Inferior parietal cortex (tissue), 1 donor: ENCODE data around the gene SMIM35.

Source experiments
- DNase-seq: peaks from one replicate; pipeline ENCODE4 v3.0.0-alpha.2; 2016; ENCODE audit errors: extremely low spot score

Gene SMIM35

DNA sequence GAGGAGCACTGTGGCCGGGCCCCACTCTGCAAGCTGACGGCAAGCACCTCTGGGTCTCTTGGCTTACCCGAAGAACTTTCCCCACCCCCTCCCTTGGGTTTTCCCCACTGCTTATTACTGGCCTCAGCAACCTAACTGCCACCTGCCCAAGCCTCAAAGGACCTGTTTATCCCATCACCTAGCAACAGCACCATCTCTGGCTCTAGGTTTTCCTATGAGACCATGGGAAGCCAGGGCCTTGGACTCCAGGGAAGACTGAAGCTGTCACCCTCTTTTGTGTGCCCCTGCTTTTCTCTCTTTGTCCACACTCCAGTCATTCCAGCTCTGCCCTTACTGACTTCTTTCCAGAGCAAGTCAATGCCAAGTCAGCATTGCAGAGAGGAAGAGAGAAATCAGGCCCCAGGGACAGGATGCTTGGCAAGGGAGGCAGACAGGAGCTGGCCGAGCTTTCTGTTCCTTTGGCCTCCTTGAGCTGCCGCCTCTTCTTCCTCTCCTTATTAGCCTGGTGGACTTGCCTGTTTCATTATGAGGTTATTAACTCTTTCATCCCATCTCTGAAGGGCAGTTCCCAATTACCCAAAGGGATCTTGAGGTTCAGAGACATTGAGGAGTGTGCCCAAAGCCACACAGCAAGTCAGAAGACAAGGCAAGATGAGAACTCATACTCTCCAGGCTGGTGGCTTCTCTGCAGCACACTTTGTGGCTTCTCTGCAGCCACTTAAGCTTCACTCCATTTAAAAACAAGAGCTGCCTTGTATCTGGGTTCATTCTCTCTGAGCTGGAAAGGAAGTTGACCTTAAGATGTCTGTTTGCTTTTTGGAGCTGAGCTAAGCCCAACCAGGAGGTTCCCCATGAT is at the start of gene SMIM35:
SMIM35 (minus strand) TSS at position 51 of the 856 bp plus-strand sequence. CDS start 206 bp downstream, outside the sequence.
- no peak for DNase-seq

DNA sequence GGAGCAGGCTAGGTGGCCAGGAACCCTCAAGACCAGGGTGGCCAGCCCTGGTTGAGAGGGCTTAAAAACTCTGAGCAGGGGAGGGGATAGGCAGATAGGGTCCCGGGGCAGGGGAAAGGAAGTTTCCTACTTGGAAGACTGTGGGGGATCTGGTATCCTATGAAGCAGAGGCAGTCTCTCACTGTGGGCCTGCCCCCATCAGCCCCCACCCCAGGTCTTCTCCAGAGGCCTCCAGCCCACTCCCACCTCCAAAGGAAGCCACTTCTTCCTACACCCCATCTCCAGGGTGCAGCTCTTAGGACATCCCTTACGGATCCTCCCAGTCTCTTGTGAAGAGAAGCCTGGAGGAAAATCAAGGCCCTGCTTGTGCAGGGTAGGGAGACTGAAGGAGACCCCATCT is 49.6 kb upstream of the SMIM35 start:
- no peak for DNase-seq

DNA sequence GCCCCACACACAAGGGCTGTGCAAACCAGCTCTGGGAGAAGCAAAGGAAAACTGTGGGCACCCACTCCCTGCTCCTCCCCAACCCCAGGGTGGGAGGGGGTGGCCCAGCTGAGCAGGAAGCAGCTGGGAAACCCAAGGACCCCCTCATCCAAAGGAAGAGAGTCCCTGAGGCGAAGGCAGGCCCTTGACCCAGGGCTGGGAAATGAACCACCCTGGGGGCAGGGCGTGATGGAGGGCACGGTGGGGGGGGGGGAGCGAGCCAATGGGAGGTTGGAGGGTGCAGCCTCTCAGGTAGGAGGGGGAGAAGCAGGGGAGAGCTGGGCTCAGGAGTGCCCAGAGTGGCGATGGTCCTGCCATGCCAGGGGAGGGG is 49.0 kb upstream of the SMIM35 start:
- DNase-seq = no peak

DNA sequence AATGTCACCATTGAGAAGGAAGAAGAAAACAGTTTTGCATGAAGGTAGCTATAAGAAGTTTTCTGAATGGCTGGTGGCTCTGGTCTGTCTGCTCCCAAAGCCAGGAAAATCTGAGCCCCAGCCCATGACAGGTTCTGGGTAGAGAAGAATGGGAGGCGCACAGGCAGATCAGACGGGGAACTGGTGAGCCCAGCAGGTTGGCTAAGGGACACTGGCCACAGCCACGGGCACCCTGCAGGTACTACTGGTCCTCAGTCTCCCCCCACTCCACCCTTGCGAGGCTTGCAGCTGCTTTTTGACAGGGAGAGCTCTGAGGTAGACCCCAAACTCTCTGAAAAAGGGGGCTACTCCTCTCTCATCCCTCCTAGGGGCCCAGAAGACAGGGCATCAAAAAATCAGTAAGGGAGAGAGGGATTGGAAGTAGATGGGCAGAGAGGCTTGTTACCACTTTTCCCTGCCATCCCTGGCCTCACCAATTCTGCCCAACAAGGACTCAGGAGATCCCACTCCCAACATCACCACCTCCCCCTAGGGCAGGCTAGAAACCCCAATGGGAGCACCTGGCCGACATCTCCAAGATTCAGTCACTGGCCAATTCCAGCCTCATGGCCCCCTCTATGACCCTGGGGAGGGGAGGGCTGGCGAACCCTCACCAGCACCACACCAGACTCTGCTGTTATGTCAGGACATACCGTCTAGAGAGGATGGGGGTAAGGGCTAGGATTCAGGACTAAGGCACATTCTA is 48.5 kb upstream of the SMIM35 start:
- DNase-seq = no peak

DNA sequence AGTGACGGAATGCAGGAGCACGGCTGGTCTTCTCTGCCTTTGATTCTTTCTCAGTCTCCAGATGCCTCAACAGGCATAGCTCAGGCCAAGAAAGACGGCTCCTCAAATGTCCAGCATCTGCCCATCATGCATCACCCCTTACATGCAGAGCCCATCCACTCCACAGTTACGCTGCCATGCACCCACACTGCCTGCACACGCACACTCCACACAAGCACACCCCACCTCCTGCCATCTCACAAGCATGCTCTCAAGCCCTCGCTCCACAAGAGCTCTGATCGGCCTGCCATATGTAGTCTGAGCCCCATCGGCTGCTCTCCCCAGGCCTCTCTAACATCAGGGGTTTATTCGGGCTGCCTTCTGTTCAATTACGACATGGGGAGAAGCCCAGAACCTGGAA is 47.1 kb upstream of the SMIM35 start:
- DNase-seq = no peak

DNA sequence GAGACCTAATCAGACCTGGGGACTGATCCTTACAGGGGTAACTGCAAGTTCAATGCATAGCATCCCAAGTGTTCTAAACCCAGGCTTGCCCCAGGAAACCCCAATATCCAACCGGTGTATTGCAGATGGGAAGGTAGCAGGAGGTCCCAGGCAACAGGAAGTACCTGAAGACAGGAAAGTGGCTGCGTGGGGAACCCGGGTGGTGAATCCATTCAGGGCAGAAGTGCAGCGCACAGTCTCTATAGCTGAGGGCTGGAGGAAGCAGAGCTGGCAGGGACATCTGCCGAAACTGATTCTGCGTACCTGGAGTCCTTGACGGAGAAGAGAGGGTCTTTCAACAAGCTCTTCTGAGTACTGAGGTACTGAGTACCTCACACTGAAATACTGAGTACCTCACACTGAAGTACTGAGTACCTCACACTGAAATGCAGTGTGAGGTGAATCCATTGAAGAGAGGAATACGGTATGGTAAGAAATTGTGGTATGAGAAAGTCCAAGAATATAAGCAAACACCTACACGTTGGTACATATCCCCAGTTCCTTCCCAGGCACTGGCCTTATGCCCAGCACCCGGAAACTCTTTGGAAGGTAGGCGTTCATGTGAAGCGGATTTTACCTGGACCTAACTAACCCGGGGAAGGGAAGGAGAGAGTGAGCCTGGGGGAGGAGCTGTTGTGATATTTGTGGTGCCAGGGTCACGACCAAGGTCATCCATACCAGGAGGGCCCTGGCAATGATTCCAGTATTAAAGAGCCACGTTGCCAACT is 45.8 kb upstream of the SMIM35 start:
- DNase-seq = no peak

DNA sequence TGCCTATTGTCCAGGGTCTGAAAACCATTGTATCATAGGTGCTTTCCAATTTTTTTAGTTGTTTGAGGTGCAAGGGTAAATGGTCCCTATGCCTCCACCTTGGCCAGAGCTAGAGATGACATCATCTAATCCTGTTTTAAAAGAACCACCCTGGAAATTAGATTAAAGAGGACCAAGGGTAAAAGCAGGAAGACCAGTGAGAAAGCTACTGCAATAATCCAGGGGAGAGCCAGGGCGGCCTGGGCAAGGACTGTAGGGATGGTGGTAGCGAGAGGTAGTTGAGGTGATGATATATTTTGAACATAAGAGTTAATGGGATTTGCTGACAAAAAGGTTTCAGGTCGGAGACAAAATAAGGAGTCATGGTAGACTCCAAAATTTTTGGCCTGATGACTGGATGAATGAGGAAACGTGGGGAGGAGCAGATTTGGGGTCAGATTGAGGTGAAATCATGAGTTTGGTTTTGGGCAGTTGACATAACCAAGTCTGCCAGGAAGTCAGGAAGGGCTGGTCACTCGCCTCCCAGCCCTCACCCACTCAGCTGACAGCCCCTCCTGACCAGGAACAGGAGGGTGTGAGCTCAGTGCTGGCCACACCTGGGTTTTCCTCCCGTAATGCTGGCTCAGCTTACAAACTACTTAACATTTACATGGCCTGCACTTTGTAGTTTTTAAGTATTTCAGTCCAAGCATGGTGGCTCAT is 42.9 kb upstream of the SMIM35 start:
- no peak for DNase-seq

DNA sequence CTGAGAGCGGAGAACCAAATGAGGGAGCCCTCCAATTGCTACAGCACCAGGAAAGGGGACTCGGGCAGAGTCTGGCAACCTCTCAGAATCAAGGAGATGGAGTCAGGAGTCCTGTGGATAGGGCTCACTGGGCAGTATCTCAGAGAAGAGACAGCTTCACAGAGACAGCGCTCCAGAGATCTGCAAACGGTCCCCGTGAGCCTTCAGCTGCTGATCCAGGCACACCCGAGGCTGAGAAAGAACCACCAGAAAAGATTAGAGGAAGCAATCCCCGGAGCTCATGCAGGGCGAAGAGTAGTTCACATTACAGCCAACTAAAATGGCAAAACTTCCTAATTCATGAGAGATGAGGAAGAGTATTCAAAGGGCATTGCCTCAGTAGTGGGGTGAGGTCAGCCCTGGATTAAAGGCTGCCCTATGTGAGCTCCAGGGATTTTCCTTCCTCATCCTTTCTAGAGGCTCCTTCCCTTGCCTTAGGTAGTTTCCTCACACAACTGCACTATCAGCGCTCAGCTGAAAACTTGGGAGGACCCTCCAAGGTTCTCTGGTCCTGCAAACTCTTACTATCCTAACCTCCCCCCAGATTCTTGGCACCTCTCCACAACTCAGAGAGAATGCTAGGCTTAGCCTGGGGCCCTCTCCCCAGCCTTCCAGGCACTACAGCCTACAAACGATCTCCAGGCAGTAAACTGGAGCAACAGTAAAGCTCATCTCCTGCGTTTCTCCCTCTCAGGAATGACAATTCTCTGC is 42.1 kb upstream of the SMIM35 start:
- no peak for DNase-seq

DNA sequence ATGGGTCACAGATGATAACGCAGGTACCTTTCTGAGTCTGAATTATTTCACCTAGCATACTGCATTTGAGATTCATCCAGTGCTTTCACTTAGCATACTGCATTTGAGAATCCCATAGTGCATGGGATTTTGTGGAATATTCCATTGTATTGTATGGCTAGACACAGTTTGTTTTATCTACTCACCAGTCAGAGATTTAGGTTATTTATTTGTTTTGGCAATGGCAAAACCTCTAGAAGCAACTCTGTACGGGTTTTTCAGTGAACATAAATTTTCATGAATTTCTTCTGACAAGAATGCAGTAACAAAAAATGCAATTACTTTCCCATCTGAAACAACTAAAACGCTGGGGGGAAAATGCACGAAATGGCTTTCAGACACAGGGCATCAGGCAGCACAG is 41.5 kb upstream of the SMIM35 start:
- DNase-seq = no peak

DNA sequence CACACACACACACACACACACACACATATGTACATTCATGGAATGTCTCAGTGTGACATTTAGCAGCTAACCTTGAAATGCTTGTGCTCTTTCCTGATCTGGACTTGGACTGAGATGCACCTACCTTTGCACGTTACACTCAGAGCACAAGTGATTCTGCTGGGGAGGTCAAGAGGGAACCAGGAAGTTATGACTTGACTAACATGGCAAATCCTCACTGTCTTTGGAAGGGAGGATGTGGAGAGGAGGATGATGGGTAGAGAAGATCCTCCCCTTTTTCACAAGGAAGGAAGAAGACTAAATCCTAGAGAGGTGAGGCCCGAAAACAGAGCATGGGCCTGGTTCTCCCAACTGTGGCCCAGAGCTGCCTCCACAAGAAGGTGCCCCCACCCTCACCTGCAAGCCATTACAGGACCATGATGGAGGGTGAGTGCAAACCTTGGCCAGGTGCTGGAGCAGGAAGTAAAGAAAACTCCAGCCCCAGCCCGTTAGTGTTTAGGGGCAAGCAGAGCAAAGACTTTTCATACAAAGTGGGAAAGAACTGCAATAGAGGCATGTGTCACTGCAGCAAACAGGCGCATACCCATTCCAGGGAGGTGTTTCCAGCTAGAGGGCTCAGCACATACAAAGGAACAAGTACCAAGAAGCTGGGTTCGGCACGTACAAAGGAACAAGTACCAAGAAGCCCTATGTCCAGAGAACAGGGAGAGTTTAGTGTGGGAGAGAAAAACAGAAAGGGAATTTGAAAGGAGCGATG is 39.5 kb upstream of the SMIM35 start:
- no peak for DNase-seq

DNA sequence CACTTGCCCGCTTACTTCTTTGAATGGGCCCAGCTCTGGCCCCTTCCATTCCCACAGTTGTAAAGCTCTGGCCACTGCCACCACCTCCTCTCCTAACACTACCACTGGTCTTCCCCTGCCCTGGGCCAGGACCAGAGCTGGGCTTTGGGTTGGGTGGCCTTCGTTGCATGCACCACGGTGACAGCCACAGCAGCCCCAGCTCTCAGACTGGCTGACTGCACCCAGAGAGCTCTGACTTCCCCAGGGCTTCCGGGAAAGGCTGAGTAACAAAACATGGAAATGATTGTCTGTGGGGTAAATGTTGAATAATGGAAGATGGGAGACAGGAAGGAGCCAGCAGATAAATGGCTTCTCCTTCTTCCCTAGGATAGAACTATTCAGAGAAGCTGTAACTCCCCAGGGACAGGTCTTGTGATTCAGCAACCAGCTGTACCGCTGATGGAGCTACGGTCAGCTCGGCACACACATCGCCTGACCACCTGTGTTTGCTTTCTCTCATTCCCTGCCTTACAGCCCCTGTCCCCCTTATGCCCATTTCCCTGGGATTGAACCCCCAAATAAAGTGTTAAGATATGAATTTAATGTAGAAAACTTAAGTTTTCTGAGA is 38.3 kb upstream of the SMIM35 start:
- DNase-seq = no peak

DNA sequence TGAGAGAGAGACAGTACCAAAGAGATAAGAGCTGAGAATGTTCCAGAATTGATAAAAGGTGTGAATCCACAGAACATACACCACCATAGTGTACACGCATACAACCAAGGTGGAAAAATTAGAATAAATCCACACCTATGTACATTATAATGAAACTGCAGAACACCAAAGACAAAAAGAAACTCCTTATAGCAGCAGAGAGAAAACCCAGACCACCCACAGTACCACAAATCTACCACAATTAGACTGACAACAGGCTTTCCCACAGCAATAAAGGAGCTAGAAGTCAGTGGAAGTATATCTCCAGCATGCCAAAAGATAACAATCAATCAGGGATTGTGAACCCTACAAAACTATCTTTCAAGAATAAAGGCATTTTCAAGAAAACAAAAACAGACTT is 34.0 kb upstream of the SMIM35 start:
- DNase-seq = no peak

DNA sequence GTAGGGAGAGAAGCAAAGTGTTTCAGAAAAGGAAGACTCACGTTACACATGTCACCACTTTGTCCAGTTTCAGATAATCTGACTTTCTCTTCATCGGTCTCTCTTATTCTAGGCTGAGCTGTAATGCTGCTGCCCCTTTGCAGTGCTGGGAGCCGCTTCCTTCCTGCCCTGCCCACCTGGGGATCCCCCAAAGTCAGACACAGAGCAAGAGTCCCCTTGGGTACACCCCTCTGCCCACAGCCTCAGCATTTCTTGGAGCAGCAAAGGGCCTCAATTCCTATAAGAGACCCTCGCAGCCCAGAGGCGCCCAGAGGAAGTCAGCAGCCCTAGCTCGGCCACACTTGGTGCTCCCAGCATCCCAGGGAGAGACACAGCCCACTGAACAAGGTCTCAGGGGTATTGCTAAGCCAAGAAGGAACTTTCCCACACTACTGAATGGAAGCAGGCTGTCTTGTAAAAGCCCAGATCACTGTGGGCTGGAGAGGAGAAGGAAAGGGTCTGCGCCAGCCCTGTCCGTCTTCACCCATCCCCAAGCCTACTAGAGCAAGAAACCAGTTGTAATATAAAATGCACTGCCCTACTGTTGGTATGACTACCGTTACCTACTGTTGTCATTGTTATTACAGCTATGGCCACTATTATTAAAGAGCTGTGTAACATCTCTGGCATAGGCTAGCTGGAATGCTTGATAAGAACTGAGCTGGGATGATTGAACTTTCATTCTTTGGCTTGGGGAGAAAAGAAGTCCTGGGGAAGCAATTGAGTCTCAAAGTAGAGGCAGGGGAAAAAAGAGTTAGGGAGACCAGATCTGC is 31.2 kb upstream of the SMIM35 start:
- no peak for DNase-seq

DNA sequence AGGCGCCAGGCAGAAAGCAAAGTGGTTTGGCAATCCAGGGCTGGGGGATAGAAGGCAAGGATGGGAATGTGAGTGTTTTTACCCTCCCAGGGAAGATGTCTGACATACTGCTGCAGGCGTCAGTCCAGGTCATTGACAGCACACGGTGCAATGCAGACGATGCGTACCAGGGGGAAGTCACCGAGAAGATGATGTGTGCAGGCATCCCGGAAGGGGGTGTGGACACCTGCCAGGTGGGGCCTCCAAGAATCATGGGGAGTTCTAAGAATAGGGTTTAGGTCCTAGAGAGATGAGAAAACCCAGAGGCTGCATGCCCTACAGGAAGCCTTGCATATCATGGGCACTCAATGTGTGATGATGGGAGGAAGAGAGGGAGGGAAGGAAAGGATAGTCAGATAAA is 28.3 kb upstream of the SMIM35 start:
- DNase-seq = no peak

DNA sequence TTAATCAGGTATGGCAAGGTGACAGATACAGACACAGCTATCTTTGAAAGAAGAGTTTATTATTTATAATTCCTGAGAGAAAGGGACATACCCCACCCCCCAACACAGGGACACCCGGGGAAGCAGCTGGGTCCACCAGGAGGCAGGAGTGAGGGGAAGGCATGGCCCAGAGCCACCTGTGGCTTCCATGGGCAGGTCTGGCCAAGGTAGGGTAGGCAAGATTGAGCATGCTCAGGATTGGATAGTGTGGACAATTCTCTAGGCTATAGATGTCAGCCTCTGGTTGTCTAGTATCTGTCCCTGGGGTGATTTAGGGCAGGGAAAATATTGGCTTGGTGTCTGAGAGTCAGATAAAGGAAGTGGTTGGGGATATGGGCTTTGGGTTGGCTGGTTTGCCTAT is 27.5 kb upstream of the SMIM35 start:
- no peak for DNase-seq

DNA sequence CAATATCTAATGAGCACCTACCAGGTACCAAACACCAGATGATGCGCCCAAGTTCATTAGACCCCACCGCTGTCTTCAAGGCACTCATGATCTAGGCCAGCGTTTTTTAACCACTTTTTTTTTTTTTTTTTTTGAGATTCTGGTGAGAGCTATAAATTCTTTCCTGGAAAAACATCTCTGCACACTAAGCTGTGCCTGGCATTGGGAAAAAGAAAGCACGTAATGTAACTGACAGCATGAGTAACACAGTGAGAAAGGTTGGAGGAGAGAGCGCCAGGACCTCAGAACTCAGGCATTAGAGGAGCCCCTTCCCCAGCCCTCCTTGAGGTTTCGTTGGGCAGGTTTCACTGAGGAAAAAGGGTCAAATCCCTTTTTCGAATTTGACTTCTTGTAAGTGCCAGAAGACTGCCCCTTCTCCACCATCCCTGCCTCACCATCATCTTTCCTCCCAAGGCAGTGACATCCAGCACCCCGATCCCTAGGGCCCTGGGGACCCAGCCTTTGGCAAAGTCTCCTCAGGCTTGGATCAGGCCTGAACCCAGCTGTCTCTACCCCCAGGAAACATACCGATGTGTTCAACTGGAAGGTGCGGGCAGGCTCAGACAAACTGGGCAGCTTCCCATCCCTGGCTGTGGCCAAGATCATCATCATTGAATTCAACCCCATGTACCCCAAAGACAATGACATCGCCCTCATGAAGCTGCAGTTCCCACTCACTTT is 26.1 kb upstream of the SMIM35 start:
- no peak for DNase-seq

DNA sequence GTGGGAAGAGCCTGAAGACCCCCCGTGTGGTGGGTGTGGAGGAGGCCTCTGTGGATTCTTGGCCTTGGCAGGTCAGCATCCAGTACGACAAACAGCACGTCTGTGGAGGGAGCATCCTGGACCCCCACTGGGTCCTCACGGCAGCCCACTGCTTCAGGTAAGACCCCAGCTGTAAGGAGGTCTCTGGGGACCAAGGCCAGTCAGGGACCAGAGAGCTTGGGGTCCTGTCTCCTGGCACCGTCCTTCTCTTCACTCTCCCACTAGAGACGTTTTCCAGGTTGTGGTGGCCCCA is 24.9 kb upstream of the SMIM35 start:
- DNase-seq = no peak

DNA sequence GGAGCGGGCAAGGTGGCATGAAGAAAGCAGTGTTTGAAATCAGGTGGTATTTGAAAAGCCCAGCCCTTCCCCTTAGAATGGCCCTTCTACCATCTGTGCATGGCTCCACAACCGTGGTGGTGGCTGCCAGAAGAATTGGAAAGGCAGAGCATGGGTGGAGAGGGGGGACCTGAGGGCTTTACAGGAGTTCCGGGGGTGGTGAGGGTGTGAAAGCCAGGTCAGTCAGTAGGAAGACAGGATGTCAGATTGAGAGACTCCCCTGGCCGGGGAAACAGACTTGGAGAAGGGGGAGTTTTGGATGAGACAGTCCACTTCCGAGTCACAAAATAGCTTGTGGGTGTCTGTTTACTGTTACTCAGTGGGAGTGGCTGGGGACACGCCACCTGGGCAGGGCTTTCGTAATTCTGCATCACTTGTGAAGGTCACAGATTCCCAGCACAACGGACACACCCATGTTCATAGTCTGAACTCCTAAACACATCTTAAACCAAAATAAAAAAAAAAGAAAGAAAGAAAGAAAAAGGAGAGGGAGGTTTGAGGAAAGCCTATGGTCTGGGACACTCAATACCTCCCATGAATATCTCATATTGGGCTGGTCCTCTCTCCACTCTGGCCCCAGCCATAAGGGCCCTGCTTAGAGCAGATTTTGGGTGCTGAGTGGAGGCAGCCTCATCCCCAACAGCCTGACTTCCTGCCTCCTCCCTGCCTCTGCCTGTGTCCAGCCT is 24.4 kb upstream of the SMIM35 start:
- no peak for DNase-seq
